Measurements from ENCODE around the gene UPF1. TPM values are rescaled to one million over a fixed set of nuclear protein-coding genes. Genes with fewer than 3 reads are reported as not detected.
A peak's percentile ranks its signal among the peaks of the same experiment; 100 is the strongest.

Gene UPF1
- total RNA-seq, 2 donors from 2014 or later: 38.9 to 59.0 TPM

DNA sequence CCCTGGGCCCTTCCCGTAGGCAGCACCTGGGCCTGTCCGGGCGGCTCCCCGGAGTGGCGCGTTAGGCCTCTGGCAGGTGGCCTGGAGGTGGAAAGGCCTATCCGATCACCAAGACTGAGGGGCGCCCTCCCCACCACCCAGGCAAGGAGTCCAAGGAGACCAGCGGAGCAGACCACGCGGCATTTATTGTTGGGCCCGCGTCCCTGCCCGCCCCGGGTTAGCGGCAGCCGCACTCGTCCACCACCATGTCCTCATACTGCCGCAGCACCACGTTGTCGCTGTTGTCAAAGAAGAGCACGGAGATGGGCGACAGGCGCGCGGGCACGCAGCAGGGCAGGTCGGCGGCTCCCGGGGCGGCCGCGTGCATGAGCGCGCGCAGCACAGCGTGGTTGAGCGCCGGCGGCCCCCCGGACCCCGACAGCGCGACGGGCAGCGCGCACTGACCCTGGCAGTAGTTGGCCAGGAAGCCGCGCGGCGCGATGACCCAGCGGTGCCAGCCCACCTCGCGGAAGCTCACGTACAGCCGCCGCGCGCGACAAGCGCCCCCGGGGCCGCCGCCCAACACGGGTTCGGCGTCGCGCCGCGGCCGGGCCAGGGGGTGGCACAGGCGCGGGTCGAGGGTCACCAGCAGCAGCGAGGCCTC is 36.7 kb downstream of the UPF1 start:
- intact Hi-C loops (cut with DNase I): no loop called here
- no peak for DNase-seq

DNA sequence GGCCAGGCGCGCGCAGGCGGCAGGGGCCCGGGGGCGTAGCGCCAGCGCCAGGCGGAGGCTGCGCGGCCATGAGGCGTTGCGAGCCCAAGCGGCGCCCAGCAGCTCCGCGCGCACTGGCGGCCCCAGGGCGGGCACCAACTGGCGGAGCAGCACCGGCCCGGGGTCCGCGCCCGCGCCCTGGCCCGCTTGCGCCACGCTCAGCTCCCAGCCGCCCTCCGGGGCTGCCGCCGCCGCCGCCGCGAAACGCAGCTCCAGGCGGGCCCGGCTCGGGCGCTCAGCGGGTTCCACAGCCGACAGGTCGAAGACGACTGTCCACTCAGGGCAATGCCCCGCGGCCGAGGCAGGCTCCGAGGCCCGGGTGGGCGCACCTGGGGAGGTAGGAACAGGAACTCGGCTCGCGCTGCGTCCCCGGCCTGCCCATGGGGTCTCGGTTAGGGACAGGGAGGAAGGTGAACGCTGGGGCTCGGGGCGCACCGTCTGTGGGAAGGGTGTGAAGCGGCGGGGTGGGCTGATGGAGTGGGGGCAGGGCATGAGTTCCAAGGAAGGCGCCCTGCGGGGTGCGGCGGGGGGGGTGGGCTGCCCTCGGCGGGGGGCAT is 37.4 kb downstream of the UPF1 start:
- intact Hi-C loops (cut with DNase I): no loop called here
- WGBS, 2 donors: 68 to 72% methylated on average over 14 to 49 of the region's 71 CpGs
- TF ChIP-seq POLR2A (IDR thresholded peaks at IDR 0.05): no peak
- TF ChIP-seq, protein P1, sequence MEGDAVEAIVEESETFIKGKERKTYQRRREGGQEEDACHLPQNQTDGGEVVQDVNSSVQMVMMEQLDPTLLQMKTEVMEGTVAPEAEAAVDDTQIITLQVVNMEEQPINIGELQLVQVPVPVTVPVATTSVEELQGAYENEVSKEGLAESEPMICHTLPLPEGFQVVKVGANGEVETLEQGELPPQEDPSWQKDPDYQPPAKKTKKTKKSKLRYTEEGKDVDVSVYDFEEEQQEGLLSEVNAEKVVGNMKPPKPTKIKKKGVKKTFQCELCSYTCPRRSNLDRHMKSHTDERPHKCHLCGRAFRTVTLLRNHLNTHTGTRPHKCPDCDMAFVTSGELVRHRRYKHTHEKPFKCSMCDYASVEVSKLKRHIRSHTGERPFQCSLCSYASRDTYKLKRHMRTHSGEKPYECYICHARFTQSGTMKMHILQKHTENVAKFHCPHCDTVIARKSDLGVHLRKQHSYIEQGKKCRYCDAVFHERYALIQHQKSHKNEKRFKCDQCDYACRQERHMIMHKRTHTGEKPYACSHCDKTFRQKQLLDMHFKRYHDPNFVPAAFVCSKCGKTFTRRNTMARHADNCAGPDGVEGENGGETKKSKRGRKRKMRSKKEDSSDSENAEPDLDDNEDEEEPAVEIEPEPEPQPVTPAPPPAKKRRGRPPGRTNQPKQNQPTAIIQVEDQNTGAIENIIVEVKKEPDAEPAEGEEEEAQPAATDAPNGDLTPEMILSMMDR (IDR thresholded peaks at IDR 0.05): no peak
- DNase-seq: no peak
- Histone ChIP-seq H3K4me1 (no peaks in the 10 kb centered on the region), H3K27ac (no peak overlapping the region), H3K27me3 (no peaks in the 10 kb centered on the region), H3K9me3 (no peaks in the 10 kb centered on the region), H3K36me3 (replicated peaks in 1 of 2; ENCODE audit: insufficient read depth in 1 of 2, low read depth in 2 of 2) (peaks cover 8 to 26% of the 10 kb centered on the region in 2 donors), H3K4me3 (no peak overlapping the region)
- ATAC-seq: no peak

More for the DNA sequence above, 36.7 kb downstream of the UPF1 start:
- Histone ChIP-seq H3K4me3 (no peak overlapping the region), H3K36me3 (replicated peaks in 1 of 2; ENCODE audit: insufficient read depth in 1 of 2, low read depth in 2 of 2) (peaks cover 8 to 30% of the 10 kb centered on the region in 2 donors), H3K27me3 (no peaks in the 10 kb centered on the region), H3K9me3 (no peaks in the 10 kb centered on the region), H3K27ac (no peak overlapping the region), H3K4me1 (no peaks in the 10 kb centered on the region)
- TF ChIP-seq, protein P1 (IDR thresholded peaks at IDR 0.05): no peak
- no peak for TF ChIP-seq POLR2A (IDR thresholded peaks at IDR 0.05)
- WGBS, 2 donors: 77% methylated on average over 74 of the region's 77 CpGs; no CpG with 5 or more reads in 1 of the 2 donors
- no peak for ATAC-seq

DNA sequence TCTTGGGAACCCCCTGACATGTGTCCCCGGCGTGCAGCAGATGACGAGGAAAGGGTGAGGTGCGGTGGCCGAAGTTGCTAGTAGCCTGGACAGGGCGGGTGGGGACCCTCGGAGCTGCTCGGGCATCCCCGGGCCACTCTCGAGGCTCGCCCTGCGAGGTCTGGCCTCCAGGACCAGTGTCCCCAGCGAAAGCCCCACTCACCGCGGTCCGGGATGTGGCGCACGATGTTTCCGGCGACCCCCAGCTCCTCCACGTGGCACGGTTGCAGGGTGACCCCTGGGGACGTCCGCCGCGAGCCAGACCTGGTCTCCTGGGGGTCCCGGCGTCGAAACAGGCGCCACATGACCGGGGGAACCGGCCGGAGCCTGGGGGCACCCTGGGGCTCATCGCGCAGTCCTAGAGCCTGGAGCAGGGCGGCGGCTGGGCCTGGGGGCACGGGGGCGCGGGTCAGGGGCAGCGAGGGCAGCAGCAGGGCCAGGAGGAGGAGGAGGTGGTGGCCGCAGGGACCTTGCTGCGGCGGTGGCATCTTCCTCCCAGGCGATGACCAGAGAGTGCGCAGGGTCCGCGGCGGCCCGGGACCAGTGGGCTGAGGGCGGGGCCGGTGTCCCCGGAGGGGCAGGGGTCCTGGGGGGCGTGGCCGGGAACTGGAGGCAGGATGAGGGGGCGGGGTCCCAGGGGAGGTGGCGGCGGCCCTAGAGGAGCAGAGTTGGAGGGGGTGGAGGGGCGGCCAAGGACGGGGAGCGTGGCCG is 38.2 kb downstream of the UPF1 start:
- no peak for DNase-seq
- Histone ChIP-seq H3K4me1 (no peaks in the 10 kb centered on the region), H3K36me3 (replicated peaks in 1 of 2; ENCODE audit: insufficient read depth in 1 of 2, low read depth in 2 of 2) (peaks cover 8 to 26% of the 10 kb centered on the region in 2 donors), H3K4me3 (no peak overlapping the region), H3K9me3 (no peaks in the 10 kb centered on the region), H3K27me3 (no peaks in the 10 kb centered on the region), H3K27ac (no peak overlapping the region)
- 43 to 100% methylated on average over 1 to 46 of the region's 62 CpGs for WGBS, 2 donors
- TF ChIP-seq, protein P1 (IDR thresholded peaks at IDR 0.05): no peak
- intact Hi-C loops (cut with DNase I): no loop called here
- no peak for ATAC-seq

DNA sequence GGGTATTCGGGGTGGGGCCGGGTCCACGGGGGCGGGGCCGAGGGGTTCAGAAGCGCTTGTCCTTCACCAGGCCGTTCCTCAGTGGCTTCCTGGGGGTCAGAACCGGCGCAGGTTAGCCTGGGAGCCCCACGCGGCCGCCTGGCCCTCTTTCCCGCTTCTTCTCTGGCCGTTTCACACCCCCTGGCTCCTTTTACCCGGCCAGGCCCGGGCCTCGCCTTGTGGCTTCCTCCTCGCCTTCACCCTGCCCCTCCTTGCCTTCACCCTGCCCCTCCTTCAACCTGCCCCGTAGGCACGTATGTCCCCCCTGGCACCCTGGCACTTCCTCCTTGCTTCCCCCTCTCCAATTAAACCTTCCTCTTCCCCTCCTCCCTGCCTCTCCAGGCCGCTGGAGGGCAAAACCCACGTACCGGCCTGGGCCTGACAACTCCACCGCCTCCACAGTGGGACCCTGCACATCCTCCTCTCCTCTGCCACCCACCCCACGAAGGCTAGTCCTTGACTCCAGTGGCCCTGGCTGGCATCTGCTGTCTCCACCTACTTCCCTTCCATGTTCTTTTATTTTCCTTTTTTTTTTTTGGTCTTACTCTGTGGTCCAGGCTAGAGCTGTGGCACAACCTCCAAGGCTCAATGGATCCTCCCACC is 38.9 kb downstream of the UPF1 start:
- no peaks in the 10 kb centered on the region for H3K4me1 ChIP-seq
- no peak for ATAC-seq
- intact Hi-C loops (cut with DNase I): no loop called here
- peak overlapping the region in 1 of 4 donors; percentile 25 for H3K27ac ChIP-seq
- no peak for DNase-seq
- H3K27me3 ChIP-seq: no peaks in the 10 kb centered on the region
- TF ChIP-seq, protein P1 (IDR thresholded peaks at IDR 0.05): no peak
- no peak for TF ChIP-seq POLR2A (IDR thresholded peaks at IDR 0.05)
- H3K9me3 ChIP-seq: no peaks in the 10 kb centered on the region
- no peak overlapping the region for H3K4me3 ChIP-seq
- H3K36me3 ChIP-seq (replicated peaks in 1 of 2; ENCODE audit: insufficient read depth in 1 of 2, low read depth in 2 of 2): peaks cover 6 to 19% of the 10 kb centered on the region in 2 donors
- 67 to 83% methylated on average over 23 to 24 of the region's 25 CpGs for WGBS, 2 donors
